Ascending aorta (tissue), 2 donors: ENCODE data around the gene ZNF90. TPM values are rescaled to one million over a fixed set of nuclear protein-coding genes. Genes with fewer than 3 reads are reported as not detected.
"Not testable (repeated sequence)": the region's sequence is repeated elsewhere in the genome, so short reads cannot be mapped to it uniquely, and the experiment has no call there.

ENCODE experiments used
- DNase-seq, 2 donors: peaks; one replicate each; pipeline ENCODE4 v3.0.0-alpha.2; 2019; ENCODE audit warnings: low spot score in 2 of 2
- H3K27ac ChIP-seq, 2 donors: fragments of 200-600 bp; sonication (generic); one replicate each; pipeline ENCODE4 v1.5.1; 2016 to 2017; ENCODE audit warnings: mild to moderate bottlenecking in 1 of 2
- H3K27me3 ChIP-seq: fragments of 200-600 bp; sonication (generic); one replicate; pipeline ENCODE4 v1.5.1; 2017
- H3K36me3 ChIP-seq, 2 donors: fragments of 200-600 bp; sonication (generic); one replicate each; pipeline ENCODE4 v1.5.1; 2016
- H3K4me1 ChIP-seq, 2 donors: fragments of 200-600 bp; sonication (generic); one replicate each; pipeline ENCODE4 v1.5.1; 2016 to 2017; ENCODE audit warnings: mild to moderate bottlenecking in 1 of 2
- H3K4me3 ChIP-seq, 2 donors: fragments of 200-600 bp; sonication (generic); one replicate each; pipeline ENCODE4 v1.5.1; 2016 to 2017; ENCODE audit warnings: mild to moderate bottlenecking in 1 of 2
- H3K9me3 ChIP-seq, 2 donors: fragments of 200-600 bp; sonication (generic); one replicate each; pipeline ENCODE4 v1.5.1; 2016
- CTCF ChIP-seq, 3 experiments: fragments of 200-600 bp in 2 of 3; fragments of 450-650 bp in 1 of 3; sonication (generic) in 2 of 3; IDR thresholded peaks; one replicate each; pipeline ENCODE4 v1.5.1; 2016 to 2019; ENCODE audit warnings: antibody characterized with exemption in 3 of 3, mild to moderate bottlenecking in 1 of 3, moderate library complexity in 1 of 3
- intact Hi-C: fragments of 100-400 bp; cut with DNase I; formaldehyde crosslinking; loops from one replicate; pipeline ENCODE4 v1.15.1; 2023
- total RNA-seq: library from RNA; depleted of rRNA; stranded (reverse); fragments of >200 nt; gene quantifications from one replicate; pipeline ENCODE4 v1.1.0, GENCODE V29; 2016

ZNF90 gene
- total RNA-seq, 1 donor from 2014 or later: not detected

- Histone ChIP-seq H3K27ac (no peak overlapping the region), H3K4me3 (no peak overlapping the region), H3K9me3 (no peaks in the 10 kb centered on the region), H3K27me3 (no peaks in the 10 kb centered on the region), H3K36me3 (no peaks in the 10 kb centered on the region), H3K4me1 (peaks cover 0 to 3% of the 10 kb centered on the region in 2 donors)
- TF ChIP-seq CTCF (IDR thresholded peaks at IDR 0.05): no peak
- DNase-seq: no peak
- intact Hi-C loops: no loop called here
Observed at GRCh38 chr19:20080656-20081055, 2.9 kb downstream of the ZNF90 start.

GRCh38 chr19:20082232-20082833 is 4.5 kb downstream of the ZNF90 start:
- H3K27me3 ChIP-seq, H3K27ac ChIP-seq, H3K36me3 ChIP-seq, H3K4me3 ChIP-seq, H3K9me3 ChIP-seq, H3K4me1 ChIP-seq, intact Hi-C loops, DNase-seq: not testable (repeated sequence)

GRCh38 chr19:20082876-20083275 is 5.1 kb downstream of the ZNF90 start:
- DNase-seq, H3K27ac ChIP-seq, H3K4me3 ChIP-seq, H3K4me1 ChIP-seq, H3K27me3 ChIP-seq, intact Hi-C loops, H3K9me3 ChIP-seq, H3K36me3 ChIP-seq: not testable (repeated sequence)

- DNase-seq: no peak
- Histone ChIP-seq H3K27me3 (no peaks in the 10 kb centered on the region), H3K9me3 (peaks cover 5 to 74% of the 10 kb centered on the region in 2 donors), H3K4me1 (no peaks in the 10 kb centered on the region), H3K36me3 (peaks cover 2 to 3% of the 10 kb centered on the region in 2 donors), H3K4me3 (no peak overlapping the region), H3K27ac (no peak overlapping the region)
- no peak for TF ChIP-seq CTCF (IDR thresholded peaks at IDR 0.05)
- intact Hi-C loops: no loop called here
Observed at GRCh38 chr19:20102097-20102496, 24.3 kb downstream of the ZNF90 start.

GRCh38 chr19:20103091-20103740 is 25.4 kb downstream of the ZNF90 start:
- intact Hi-C loops: no loop called here

GRCh38 chr19:20107301-20107700 is 29.5 kb downstream of the ZNF90 start:
- Histone ChIP-seq H3K4me3 (no peak overlapping the region), H3K27ac (no peak overlapping the region), H3K36me3 (peaks cover 4 to 5% of the 10 kb centered on the region in 2 donors), H3K4me1 (no peaks in the 10 kb centered on the region), H3K27me3 (no peaks in the 10 kb centered on the region), H3K9me3 (peaks cover 14 to 52% of the 10 kb centered on the region in 2 donors)
- intact Hi-C loops: no loop called here
- DNase-seq: no peak
- no peak for TF ChIP-seq CTCF (IDR thresholded peaks at IDR 0.05)

More at GRCh38 chr19:20103091-20103740, 25.4 kb downstream of the ZNF90 start:
- H3K4me3 ChIP-seq: no peak overlapping the region
- H3K4me1 ChIP-seq: no peaks in the 10 kb centered on the region
- H3K27me3 ChIP-seq: no peaks in the 10 kb centered on the region
- peaks cover 5 to 70% of the 10 kb centered on the region in 2 donors for H3K9me3 ChIP-seq
- DNase-seq: no peak
- no peak overlapping the region for H3K27ac ChIP-seq
- TF ChIP-seq CTCF (IDR thresholded peaks at IDR 0.05): no peak
- H3K36me3 ChIP-seq: peaks cover 4 to 5% of the 10 kb centered on the region in 2 donors

GRCh38 chr19:20118064-20118839 is 40.5 kb downstream of the ZNF90 start:
- intact Hi-C loops, H3K4me3 ChIP-seq, H3K27ac ChIP-seq, H3K4me1 ChIP-seq, DNase-seq, H3K27me3 ChIP-seq: not testable (repeated sequence)
- H3K9me3 ChIP-seq: peaks cover 71 to 99% of the 10 kb centered on the region in 2 donors
- peaks cover 16 to 34% of the 10 kb centered on the region in 2 donors for H3K36me3 ChIP-seq
